GM23338 (cell line): Measurements from ENCODE around the gene PRSS56. TPM values are rescaled to one million over a fixed set of nuclear protein-coding genes. Genes with fewer than 3 reads are reported as not detected.

Experiments used
- ATAC-seq: fragments of 200-7000 bp; cut with Tn5 transposase; 3 replicates; pipeline ENCODE4 v1.9.1; 2020
- DNase-seq: peaks from one replicate; pipeline ENCODE4 v3.0.0-alpha.2; 2015; ENCODE audit warnings: low spot score
- H2AFZ ChIP-seq: fragments of 200-600 bp; sonication (generic); 2 replicates; pipeline ENCODE4 v1.8.0; 2016; ENCODE audit warnings: antibody characterized with exemption, mild to moderate bottlenecking, moderate library complexity
- H3F3A ChIP-seq: fragments of 200-600 bp; sonication (generic); replicated peaks from 2 replicates; pipeline ENCODE4 v1.8.0; 2017; ENCODE audit warnings: antibody characterized with exemption, mixed run types, low read depth
- H3K27ac ChIP-seq: fragments of 200-600 bp; sonication (generic); 2 replicates; pipeline ENCODE4 v1.6.1; 2016; ENCODE audit warnings: low read depth
- H3K27me3 ChIP-seq: fragments of 200-600 bp; sonication (generic); 2 replicates; pipeline ENCODE4 v1.8.0; 2016; ENCODE audit warnings: mild to moderate bottlenecking, mixed run types, moderate library complexity; ENCODE audit not compliant: insufficient read depth
- H3K36me3 ChIP-seq: fragments of 200-600 bp; sonication (generic); 2 replicates; pipeline ENCODE4 v1.8.0; 2016; ENCODE audit warnings: mild to moderate bottlenecking; ENCODE audit not compliant: insufficient read depth
- H3K4me1 ChIP-seq: fragments of 200-600 bp; sonication (generic); 2 replicates; pipeline ENCODE4 v1.8.0; 2016; ENCODE audit warnings: mild to moderate bottlenecking, moderate library complexity; ENCODE audit not compliant: insufficient read depth
- H3K4me2 ChIP-seq: fragments of 200-600 bp; sonication (generic); 2 replicates; pipeline ENCODE4 v1.7.1; 2017; ENCODE audit warnings: mixed run types
- H3K4me3 ChIP-seq: fragments of 200-600 bp; sonication (generic); 2 replicates; pipeline ENCODE4 v1.6.1; 2016; ENCODE audit warnings: mixed run types
- H3K79me2 ChIP-seq: fragments of 200-600 bp; sonication (generic); replicated peaks from 2 replicates; pipeline ENCODE4 v1.8.0; 2017; ENCODE audit warnings: mild to moderate bottlenecking; ENCODE audit not compliant: insufficient read depth
- H3K9me2 ChIP-seq: fragments of 200-600 bp; sonication (generic); 2 replicates; pipeline ENCODE4 v1.8.0; 2017; ENCODE audit not compliant: insufficient read depth
- H4K20me1 ChIP-seq: fragments of 200-600 bp; sonication (generic); replicated peaks from 2 replicates; pipeline ENCODE4 v1.8.0; 2017; ENCODE audit warnings: mild to moderate bottlenecking; ENCODE audit not compliant: insufficient read depth
- H3K27ac Mint-ChIP-seq: 2 replicates; pipeline ENCODE4 v1.8.0; 2020; ENCODE audit warnings: inconsistent platforms, mild to moderate bottlenecking, moderate library complexity, mixed read lengths
- H3K27me3 Mint-ChIP-seq: 3 replicates; pipeline ENCODE4 v1.8.0; 2022; ENCODE audit warnings: low read depth, mild to moderate bottlenecking, moderate library complexity, mixed read lengths, inconsistent platforms; ENCODE audit not compliant: insufficient read depth, poor library complexity
- H3K36me3 Mint-ChIP-seq: 3 replicates; pipeline ENCODE4 v1.8.0; 2021; ENCODE audit warnings: low read depth, mild to moderate bottlenecking, inconsistent platforms, moderate library complexity, mixed read lengths
- H3K4me1 Mint-ChIP-seq: 3 replicates; pipeline ENCODE4 v1.8.0; 2020; ENCODE audit warnings: mild to moderate bottlenecking, inconsistent platforms, mixed read lengths
- H3K4me3 Mint-ChIP-seq: 3 replicates; pipeline ENCODE4 v1.8.0; 2021; ENCODE audit warnings: moderate library complexity, mild to moderate bottlenecking, inconsistent platforms, mixed read lengths
- H3K9me3 Mint-ChIP-seq: 3 replicates; pipeline ENCODE4 v1.8.0; 2020; ENCODE audit warnings: moderate library complexity, mild to moderate bottlenecking, inconsistent platforms, mixed read lengths
- CREB1 ChIP-seq: fragments of 250-450 bp; sonication (Bioruptor Pico); IDR thresholded peaks from 2 replicates; pipeline ENCODE4 v1.5.0; 2020; ENCODE audit warnings: low read depth, mild to moderate bottlenecking, moderate library complexity
- ETS1 ChIP-seq: IDR thresholded peaks from 2 replicates; pipeline ENCODE4 v1.6.1; 2016; ENCODE audit warnings: antibody characterized with exemption
- JUNB ChIP-seq: IDR thresholded peaks from one replicate; pipeline ENCODE4 v1.6.1; 2016; ENCODE audit warnings: antibody characterized with exemption; ENCODE audit not compliant: unreplicated experiment
- POLR2AphosphoS5 ChIP-seq: IDR thresholded peaks from 2 replicates; pipeline ENCODE4 v1.6.1; 2016; ENCODE audit warnings: antibody characterized with exemption, low read depth
- REST ChIP-seq: IDR thresholded peaks from one replicate; pipeline ENCODE4 v1.6.1; 2018; ENCODE audit warnings: antibody characterized with exemption; ENCODE audit not compliant: unreplicated experiment
- ZNF331 ChIP-seq: fragments of 250-450 bp; sonication (Bioruptor Pico); IDR thresholded peaks from 2 replicates; pipeline ENCODE4 v1.5.0; 2020; ENCODE audit warnings: low read depth, mild to moderate bottlenecking, moderate library complexity
- polyA plus RNA-seq: library from polyadenylated mRNA; unstranded; fragments of >200 nt; fragmentation: Nextera tagmentation; extraction: Ambion mirVana; gene quantifications from 2 replicates; pipeline ENCODE4 v1.2.1, GENCODE V29; 2016
- total RNA-seq: library from RNA; depleted of rRNA; stranded (reverse); fragments of >200 nt; shearing (Covaris generic); gene quantifications from 2 replicates; pipeline ENCODE4 v1.2.3, GENCODE V29; 2014

The PRSS56 gene
- total and polyA plus RNA-seq, 2 experiments from 2014 or later, result 0.27 to 0.31 TPM

- Histone ChIP-seq H3K27ac (no peak overlapping the region), H4K20me1 (no peaks in the 10 kb centered on the region), H2AFZ (no peak overlapping the region), H3K79me2 (no peaks in the 10 kb centered on the region), H3K4me2 (no peak overlapping the region), H3K36me3 (no peaks in the 10 kb centered on the region), H3K9me2 (no peaks in the 10 kb centered on the region), H3K27me3 (no peaks in the 10 kb centered on the region), H3K4me1 (peaks cover 4% of the 10 kb centered on the region; the same call in 1 of the 2 replicates), H3F3A (no peaks in the 10 kb centered on the region), H3K4me3 (no peak overlapping the region)
- no peak overlapping the region for H3K4me3 Mint-ChIP-seq
- no peak for DNase-seq
- no peak for TF ChIP-seq JUNB
- no peak for TF ChIP-seq ETS1
- no peak for TF ChIP-seq POLR2AphosphoS5
- no peak for TF ChIP-seq CREB1 (CRISPR knock-in tag)
- no peak for TF ChIP-seq REST
- TF ChIP-seq ZNF331 (CRISPR knock-in tag), result no peak
- H3K27ac Mint-ChIP-seq, result no peak overlapping the region
- peaks cover 11% of the 10 kb centered on the region for H3K27me3 Mint-ChIP-seq
- H3K9me3 Mint-ChIP-seq, result peaks cover 8% of the 10 kb centered on the region; the same call in 2 of the 3 replicates
- H3K36me3 Mint-ChIP-seq, result peaks cover 4% of the 10 kb centered on the region; the same call in 2 of the 3 replicates
- ATAC-seq, result no peak
- peaks cover 29% of the 10 kb centered on the region for H3K4me1 Mint-ChIP-seq
Observed at GRCh38 chr2:232537499-232537898, 17.3 kb downstream of the PRSS56 start.

GRCh38 chr2:232538671-232539070 is 18.5 kb downstream of the PRSS56 start:
- H3K27ac Mint-ChIP-seq, result no peak overlapping the region
- H3K79me2 ChIP-seq, result no peaks in the 10 kb centered on the region
- H3K4me3 ChIP-seq, result no peak overlapping the region
- peaks cover 8% of the 10 kb centered on the region; the same call in 2 of the 3 replicates for H3K9me3 Mint-ChIP-seq
- H3K27ac ChIP-seq, result no peak overlapping the region
- no peaks in the 10 kb centered on the region for H4K20me1 ChIP-seq
- H3K4me2 ChIP-seq, result peak overlapping the region; percentile 51; the same call in 1 of the 2 replicates
- H2AFZ ChIP-seq, result no peak overlapping the region
- no peaks in the 10 kb centered on the region for H3K36me3 ChIP-seq
- no peaks in the 10 kb centered on the region for H3K9me2 ChIP-seq
- H3K4me1 ChIP-seq, result peaks cover 4% of the 10 kb centered on the region; the same call in 1 of the 2 replicates
- H3F3A ChIP-seq, result no peaks in the 10 kb centered on the region
- TF ChIP-seq CREB1 (CRISPR knock-in tag), result no peak
- no peak for TF ChIP-seq REST
- no peak for DNase-seq
- peaks cover 4% of the 10 kb centered on the region; the same call in 2 of the 3 replicates for H3K36me3 Mint-ChIP-seq
- no peaks in the 10 kb centered on the region for H3K27me3 ChIP-seq
- H3K4me3 Mint-ChIP-seq, result no peak overlapping the region
- no peak for ATAC-seq
- H3K4me1 Mint-ChIP-seq, result peaks cover 28% of the 10 kb centered on the region
- H3K27me3 Mint-ChIP-seq, result peaks cover 11% of the 10 kb centered on the region
